RKO (cell line): ENCODE results near the gene APBB3.

Source experiments
- DNase-seq: peaks from one replicate; pipeline ENCODE4 v3.0.0-alpha.2; 2016; ENCODE audit warnings: low spot score

The APBB3 gene

GRCh38 chr5:140575309-140575708 is 10.9 kb upstream of the APBB3 start:
- no peak for DNase-seq

- DNase-seq, result no peak
These were observed 9.8 kb upstream of the APBB3 start for GRCh38 chr5:140574165-140574564.

GRCh38 chr5:140573683-140574082 is 9.3 kb upstream of the APBB3 start:
- no peak for DNase-seq

- no peak for DNase-seq
These were observed 6.7 kb upstream of the APBB3 start for GRCh38 chr5:140571105-140571504.

GRCh38 chr5:140570488-140570887 is 6.1 kb upstream of the APBB3 start:
- DNase-seq, result no peak

- DNase-seq, result no peak
These were observed 5.7 kb upstream of the APBB3 start for GRCh38 chr5:140570058-140570457.

- no peak for DNase-seq
These were observed 4.8 kb upstream of the APBB3 start for GRCh38 chr5:140569197-140569596.

- no peak for DNase-seq
These were observed 4.2 kb upstream of the APBB3 start for GRCh38 chr5:140568443-140569063.

- no peak for DNase-seq
These were observed 3.5 kb upstream of the APBB3 start for GRCh38 chr5:140567871-140568270.

GRCh38 chr5:140567136-140567818 is 2.9 kb upstream of the APBB3 start:
- DNase-seq, result no peak

- DNase-seq, result no peak
These were observed 2.3 kb upstream of the APBB3 start for GRCh38 chr5:140566665-140567064.

- DNase-seq, result peak; percentile 32
These were observed 1.3 kb upstream of the APBB3 start for GRCh38 chr5:140565780-140566095.

- peak; percentile 69 for DNase-seq
These were observed 804 bp upstream of the APBB3 start for GRCh38 chr5:140565024-140565779.

GRCh38 chr5:140563596-140563995 is 802 bp downstream of the APBB3 start:
- peak; percentile 28 for DNase-seq

- no peak for DNase-seq
These were observed 2.5 kb downstream of the APBB3 start for GRCh38 chr5:140561753-140562523.

- no peak for DNase-seq
These were observed 4.2 kb downstream of the APBB3 start for GRCh38 chr5:140560227-140560626.

- no peak for DNase-seq
These were observed 5.9 kb downstream of the APBB3 start for GRCh38 chr5:140558542-140558941.

- DNase-seq, result no peak
These were observed 6.4 kb downstream of the APBB3 start for GRCh38 chr5:140557965-140558364.

GRCh38 chr5:140557136-140557805 is 7.1 kb downstream of the APBB3 start, which contains the start of gene SRA1:
TSS of gene SRA1 (minus strand) at chr5:140557473. CDS start at chr5:140557452, 21 bp downstream.
- peak; percentile 92 for DNase-seq

- peak; percentile 62 for DNase-seq
These were observed 8.0 kb downstream of the APBB3 start for GRCh38 chr5:140556438-140556837.

- no peak for DNase-seq
These were observed 8.6 kb downstream of the APBB3 start for GRCh38 chr5:140555747-140556312.

- peak; percentile 62 for DNase-seq
These were observed 9.9 kb downstream of the APBB3 start for GRCh38 chr5:140554454-140554853.
